ENCODE results near the gene WDR37. TPM values are rescaled to one million over a fixed set of nuclear protein-coding genes. Genes with fewer than 3 reads are reported as not detected.

Gene WDR37
- total RNA-seq, 1 experiment from 2014 or later: 4.5 TPM

GRCh38 chr10:1100691-1101368, 44.6 kb downstream of the WDR37 start:
- CTCF ChIA-PET: no interaction called here
- no peak for DNase-seq
- no peaks in the 10 kb centered on the region for H3K36me3 ChIP-seq (ENCODE audit: low read depth, low read length)
- H3K4me3 ChIP-seq (ENCODE audit: low read length): no peak overlapping the region
- no peaks in the 10 kb centered on the region for H3F3A ChIP-seq (ENCODE audit: low read length, unreplicated experiment)
- no peaks in the 10 kb centered on the region for H4K20me1 ChIP-seq (ENCODE audit: low read length)
- H3K9me3 ChIP-seq (ENCODE audit: low read length): no peaks in the 10 kb centered on the region
- ATAC-seq: no peak
- intact Hi-C loops (cut with micrococcal nuclease): no loop called here
- no peak overlapping the region for H2AFZ ChIP-seq (ENCODE audit: low read length)
- no peaks in the 10 kb centered on the region for H3K79me2 ChIP-seq (ENCODE audit: low read length)
- H3K4me2 ChIP-seq (ENCODE audit: low read length): no peak overlapping the region
- H3K9me2 ChIP-seq (replicated peaks; ENCODE audit: low read length): no peaks in the 10 kb centered on the region
- H3K27me3 ChIP-seq (ENCODE audit: low read length): no peaks in the 10 kb centered on the region
- no TSS peak for BruUV-seq (replicated peaks)
- no peak overlapping the region for H3K9ac ChIP-seq (ENCODE audit: low read length)
- no peak overlapping the region for H3K27ac ChIP-seq (ENCODE audit: low read length)
- H3K4me1 ChIP-seq (ENCODE audit: insufficient read depth, low read length): no peaks in the 10 kb centered on the region; the same call in 1 of the 2 replicates
- POLR2A ChIA-PET (ENCODE audit: unreplicated experiment): no interaction called here
- TF ChIP-seq EZH2 (IDR thresholded peaks at IDR 0.05; ENCODE audit: low read length, unreplicated experiment) (no peak), EZH2phosphoT487 (IDR thresholded peaks at IDR 0.05; ENCODE audit: borderline replicate concordance, low read length) (no peak)
- TF ChIP-seq, protein P1, sequence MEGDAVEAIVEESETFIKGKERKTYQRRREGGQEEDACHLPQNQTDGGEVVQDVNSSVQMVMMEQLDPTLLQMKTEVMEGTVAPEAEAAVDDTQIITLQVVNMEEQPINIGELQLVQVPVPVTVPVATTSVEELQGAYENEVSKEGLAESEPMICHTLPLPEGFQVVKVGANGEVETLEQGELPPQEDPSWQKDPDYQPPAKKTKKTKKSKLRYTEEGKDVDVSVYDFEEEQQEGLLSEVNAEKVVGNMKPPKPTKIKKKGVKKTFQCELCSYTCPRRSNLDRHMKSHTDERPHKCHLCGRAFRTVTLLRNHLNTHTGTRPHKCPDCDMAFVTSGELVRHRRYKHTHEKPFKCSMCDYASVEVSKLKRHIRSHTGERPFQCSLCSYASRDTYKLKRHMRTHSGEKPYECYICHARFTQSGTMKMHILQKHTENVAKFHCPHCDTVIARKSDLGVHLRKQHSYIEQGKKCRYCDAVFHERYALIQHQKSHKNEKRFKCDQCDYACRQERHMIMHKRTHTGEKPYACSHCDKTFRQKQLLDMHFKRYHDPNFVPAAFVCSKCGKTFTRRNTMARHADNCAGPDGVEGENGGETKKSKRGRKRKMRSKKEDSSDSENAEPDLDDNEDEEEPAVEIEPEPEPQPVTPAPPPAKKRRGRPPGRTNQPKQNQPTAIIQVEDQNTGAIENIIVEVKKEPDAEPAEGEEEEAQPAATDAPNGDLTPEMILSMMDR (conservative IDR thresholded peaks at IDR 0.05; ENCODE audit: low read depth, low read length): no peak

DNA sequence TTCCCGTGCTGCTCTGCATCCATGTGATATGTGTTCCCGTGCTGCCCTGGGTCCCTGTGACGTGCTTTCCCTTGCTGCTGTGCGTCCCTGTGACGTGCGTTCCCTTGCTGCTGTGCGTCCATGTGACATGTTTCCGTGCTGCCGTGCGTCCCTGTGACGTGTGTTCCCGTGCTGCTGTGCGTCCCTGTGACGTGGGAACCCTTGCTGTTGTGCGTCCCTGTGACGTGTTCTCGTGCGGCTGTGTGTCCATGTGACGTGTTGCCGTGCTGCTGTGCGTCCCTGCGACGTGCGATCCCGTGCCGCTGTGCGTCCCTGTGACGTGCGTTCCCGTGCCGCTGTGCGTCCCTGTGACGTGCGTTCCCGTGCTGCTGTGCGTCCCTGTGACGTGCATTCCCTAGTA, 45.8 kb downstream of the WDR37 start:
- no peaks in the 10 kb centered on the region for H3K9me3 ChIP-seq (ENCODE audit: low read length)
- no peak for ATAC-seq
- H3F3A ChIP-seq (ENCODE audit: low read length, unreplicated experiment): no peaks in the 10 kb centered on the region
- H4K20me1 ChIP-seq (ENCODE audit: low read length): no peaks in the 10 kb centered on the region
- no peaks in the 10 kb centered on the region for H3K36me3 ChIP-seq (ENCODE audit: low read depth, low read length)
- H3K4me3 ChIP-seq (ENCODE audit: low read length): no peak overlapping the region
- ChIA-PET POLR2A (ENCODE audit: unreplicated experiment) (no interaction called here), CTCF (no interaction called here)
- H2AFZ ChIP-seq (ENCODE audit: low read length): no peak overlapping the region
- TF ChIP-seq EZH2 (IDR thresholded peaks at IDR 0.05; ENCODE audit: low read length, unreplicated experiment): no peak
- TF ChIP-seq, protein P1 (conservative IDR thresholded peaks at IDR 0.05; ENCODE audit: low read depth, low read length): no peak
- no peak for TF ChIP-seq EZH2phosphoT487 (IDR thresholded peaks at IDR 0.05; ENCODE audit: borderline replicate concordance, low read length)
- no peaks in the 10 kb centered on the region for H3K27me3 ChIP-seq (ENCODE audit: low read length)
- intact Hi-C loops (cut with micrococcal nuclease): no loop called here
- H3K9ac ChIP-seq (ENCODE audit: low read length): no peak overlapping the region
- H3K4me1 ChIP-seq (ENCODE audit: insufficient read depth, low read length): no peaks in the 10 kb centered on the region; the same call in 1 of the 2 replicates
- no peaks in the 10 kb centered on the region for H3K79me2 ChIP-seq (ENCODE audit: low read length)
- DNase-seq: no peak
- no TSS peak for BruUV-seq (replicated peaks)
- no peaks in the 10 kb centered on the region for H3K9me2 ChIP-seq (replicated peaks; ENCODE audit: low read length)
- no peak overlapping the region for H3K4me2 ChIP-seq (ENCODE audit: low read length)
- no peak overlapping the region for H3K27ac ChIP-seq (ENCODE audit: low read length)

DNA sequence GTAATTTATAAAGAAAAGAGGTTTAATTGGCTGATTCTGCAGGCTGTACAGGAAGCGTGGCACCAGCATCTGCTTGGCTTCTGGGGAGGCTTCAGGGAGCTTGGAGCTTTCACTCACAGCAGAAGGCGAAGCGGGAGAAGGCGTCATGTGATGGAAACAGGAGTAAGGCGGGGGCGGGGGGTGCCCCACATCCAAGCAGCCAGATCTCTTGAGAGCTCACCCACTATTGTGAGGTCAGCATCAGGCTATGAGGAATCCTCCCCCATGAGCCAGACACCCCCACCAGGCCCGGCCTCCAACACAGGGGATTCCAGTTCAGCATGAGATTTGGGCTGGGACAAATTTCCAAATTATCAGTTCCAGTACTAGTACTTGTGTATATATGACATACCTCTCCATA, 46.2 kb downstream of the WDR37 start:
- Histone ChIP-seq H2AFZ (ENCODE audit: low read length) (no peak overlapping the region), H3K4me2 (ENCODE audit: low read length) (no peak overlapping the region), H3K4me1 (ENCODE audit: insufficient read depth, low read length) (no peaks in the 10 kb centered on the region; the same call in 1 of the 2 replicates), H3K9ac (ENCODE audit: low read length) (no peak overlapping the region), H3K9me2 (replicated peaks; ENCODE audit: low read length) (no peaks in the 10 kb centered on the region), H3K79me2 (ENCODE audit: low read length) (no peaks in the 10 kb centered on the region), H3K9me3 (ENCODE audit: low read length) (no peaks in the 10 kb centered on the region), H3K27ac (ENCODE audit: low read length) (no peak overlapping the region), H3K27me3 (ENCODE audit: low read length) (no peaks in the 10 kb centered on the region), H3K36me3 (ENCODE audit: low read depth, low read length) (no peaks in the 10 kb centered on the region), H4K20me1 (ENCODE audit: low read length) (no peaks in the 10 kb centered on the region), H3K4me3 (ENCODE audit: low read length) (no peak overlapping the region), H3F3A (ENCODE audit: low read length, unreplicated experiment) (no peaks in the 10 kb centered on the region)
- DNase-seq (no peak), ATAC-seq (no peak; the same call in 1 of the 2 replicates)
- POLR2A ChIA-PET (ENCODE audit: unreplicated experiment): no interaction called here
- intact Hi-C loops (cut with micrococcal nuclease): no loop called here
- no peak for TF ChIP-seq EZH2 (IDR thresholded peaks at IDR 0.05; ENCODE audit: low read length, unreplicated experiment)
- TF ChIP-seq, protein P1 (conservative IDR thresholded peaks at IDR 0.05; ENCODE audit: low read depth, low read length): no peak
- TF ChIP-seq EZH2phosphoT487 (IDR thresholded peaks at IDR 0.05; ENCODE audit: borderline replicate concordance, low read length): no peak
- CTCF ChIA-PET: no interaction called here
- BruUV-seq (replicated peaks): no TSS peak
